ENCODE measurements around the gene SYCE1L.

DNA sequence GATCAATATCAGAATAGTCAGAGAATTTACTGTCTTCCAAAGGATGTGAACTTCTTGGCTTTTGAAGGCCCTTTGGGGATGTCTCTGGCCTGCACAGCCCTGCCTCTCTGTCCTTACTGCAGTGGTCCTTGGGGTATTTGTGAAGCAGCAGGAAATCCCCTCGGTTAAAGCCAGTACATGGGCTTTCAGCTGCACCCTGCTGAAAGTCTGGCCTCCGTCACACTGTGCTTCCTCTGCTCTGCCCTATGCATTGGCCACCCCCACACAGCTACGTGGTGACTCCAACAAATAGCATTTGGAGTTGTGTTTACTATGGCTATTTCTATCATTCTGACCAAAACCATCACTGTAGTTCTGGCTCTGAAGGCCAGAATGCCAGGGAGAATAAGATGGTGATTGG, 21.2 kb downstream of the SYCE1L start:
- TF ChIP-seq CTCF (IDR thresholded peaks at IDR 0.05): no peak
- no peak for TF ChIP-seq POLR2A (IDR thresholded peaks at IDR 0.05)
